ENCODE data around the gene F13A1. TPM values are rescaled to one million over a fixed set of nuclear protein-coding genes. Genes with fewer than 3 reads are reported as not detected.

The F13A1 gene
- total RNA-seq, 2 donors from 2014 or later: not detected

- Mint-ChIP-seq H3K36me3 (no peaks in the 10 kb centered on the region), H3K9me3 (no peaks in the 10 kb centered on the region), H3K27me3 (peaks cover 23 to 81% of the 10 kb centered on the region in 2 donors), H3K4me3 (no peak overlapping the region), H3K4me1 (ENCODE audit: low read depth in 2 of 2) (no peaks in the 10 kb centered on the region), H3K27ac (no peak overlapping the region)
- no peak for DNase-seq (ENCODE audit: low spot score)
- ATAC-seq: no peak
These were observed 73.9 kb downstream of the F13A1 start for GRCh38 chr6:6246544-6246943.

GRCh38 chr6:6244624-6245023 lies 75.8 kb downstream of the F13A1 start:
- Mint-ChIP-seq H3K9me3 (no peaks in the 10 kb centered on the region), H3K27me3 (peaks cover 16 to 68% of the 10 kb centered on the region in 2 donors), H3K36me3 (no peaks in the 10 kb centered on the region), H3K4me1 (ENCODE audit: low read depth in 2 of 2) (no peaks in the 10 kb centered on the region), H3K27ac (no peak overlapping the region), H3K4me3 (no peak overlapping the region)
- DNase-seq (ENCODE audit: low spot score) (no peak), ATAC-seq (no peak)

- Mint-ChIP-seq H3K4me3 (no peak overlapping the region), H3K27me3 (peaks cover 13 to 68% of the 10 kb centered on the region in 2 donors), H3K36me3 (no peaks in the 10 kb centered on the region), H3K27ac (no peak overlapping the region), H3K4me1 (ENCODE audit: low read depth in 2 of 2) (no peaks in the 10 kb centered on the region), H3K9me3 (no peaks in the 10 kb centered on the region)
- ATAC-seq: no peak
- DNase-seq (ENCODE audit: low spot score): no peak
These were observed 76.6 kb downstream of the F13A1 start for GRCh38 chr6:6243846-6244245.

GRCh38 chr6:6239598-6240581 lies 80.6 kb downstream of the F13A1 start:
- H3K4me1 Mint-ChIP-seq (ENCODE audit: low read depth in 2 of 2): no peaks in the 10 kb centered on the region
- H3K4me3 Mint-ChIP-seq: no peak overlapping the region
- ATAC-seq: no peak
- no peaks in the 10 kb centered on the region for H3K36me3 Mint-ChIP-seq
- peaks cover 15 to 61% of the 10 kb centered on the region in 2 donors for H3K27me3 Mint-ChIP-seq
- no peaks in the 10 kb centered on the region for H3K9me3 Mint-ChIP-seq
- no peak for DNase-seq (ENCODE audit: low spot score)
- no peak overlapping the region for H3K27ac Mint-ChIP-seq

- no peak for DNase-seq (ENCODE audit: low spot score)
- ATAC-seq: no peak
- Mint-ChIP-seq H3K4me1 (ENCODE audit: low read depth in 2 of 2) (no peaks in the 10 kb centered on the region), H3K27me3 (peaks cover 21 to 56% of the 10 kb centered on the region in 2 donors), H3K4me3 (no peak overlapping the region), H3K9me3 (no peaks in the 10 kb centered on the region), H3K36me3 (no peaks in the 10 kb centered on the region), H3K27ac (no peak overlapping the region)
These were observed 83.6 kb downstream of the F13A1 start for GRCh38 chr6:6236730-6237469.

- Mint-ChIP-seq H3K9me3 (no peaks in the 10 kb centered on the region), H3K4me1 (ENCODE audit: low read depth in 2 of 2) (no peaks in the 10 kb centered on the region), H3K27ac (no peak overlapping the region), H3K36me3 (no peaks in the 10 kb centered on the region), H3K27me3 (peaks cover 30 to 66% of the 10 kb centered on the region in 2 donors), H3K4me3 (no peak overlapping the region)
- ATAC-seq (no peak), DNase-seq (ENCODE audit: low spot score) (no peak)
These were observed 84.7 kb downstream of the F13A1 start for GRCh38 chr6:6235786-6236185.

GRCh38 chr6:6234963-6235362 lies 85.5 kb downstream of the F13A1 start:
- H3K36me3 Mint-ChIP-seq: no peaks in the 10 kb centered on the region
- no peak overlapping the region for H3K27ac Mint-ChIP-seq
- ATAC-seq (no peak), DNase-seq (ENCODE audit: low spot score) (no peak)
- H3K27me3 Mint-ChIP-seq: peaks cover 33 to 68% of the 10 kb centered on the region in 2 donors
- H3K4me1 Mint-ChIP-seq (ENCODE audit: low read depth in 2 of 2): no peaks in the 10 kb centered on the region
- no peaks in the 10 kb centered on the region for H3K9me3 Mint-ChIP-seq
- H3K4me3 Mint-ChIP-seq: no peak overlapping the region

- no peak for ATAC-seq
- H3K4me1 Mint-ChIP-seq (ENCODE audit: low read depth in 2 of 2): no peaks in the 10 kb centered on the region
- no peak overlapping the region for H3K27ac Mint-ChIP-seq
- DNase-seq (ENCODE audit: low spot score): no peak
- H3K9me3 Mint-ChIP-seq: no peaks in the 10 kb centered on the region
- no peaks in the 10 kb centered on the region for H3K36me3 Mint-ChIP-seq
- no peak overlapping the region for H3K4me3 Mint-ChIP-seq
- peaks cover 28 to 61% of the 10 kb centered on the region in 2 donors for H3K27me3 Mint-ChIP-seq
These were observed 90.2 kb downstream of the F13A1 start for GRCh38 chr6:6230286-6230685.

- Mint-ChIP-seq H3K9me3 (no peaks in the 10 kb centered on the region), H3K27me3 (peaks cover 30 to 61% of the 10 kb centered on the region in 2 donors), H3K36me3 (no peaks in the 10 kb centered on the region), H3K4me3 (no peak overlapping the region), H3K27ac (no peak overlapping the region), H3K4me1 (ENCODE audit: low read depth in 2 of 2) (no peaks in the 10 kb centered on the region)
- ATAC-seq (no peak), DNase-seq (ENCODE audit: low spot score) (no peak)
These were observed 92.6 kb downstream of the F13A1 start for GRCh38 chr6:6227896-6228295.

- DNase-seq (ENCODE audit: low spot score) (no peak), ATAC-seq (no peak)
- Mint-ChIP-seq H3K9me3 (no peaks in the 10 kb centered on the region), H3K4me1 (ENCODE audit: low read depth in 2 of 2) (no peaks in the 10 kb centered on the region), H3K4me3 (no peak overlapping the region), H3K36me3 (no peaks in the 10 kb centered on the region), H3K27ac (no peak overlapping the region), H3K27me3 (peaks cover 24 to 49% of the 10 kb centered on the region in 2 donors)
These were observed 94.5 kb downstream of the F13A1 start for GRCh38 chr6:6225885-6226529.

- Mint-ChIP-seq H3K4me3 (no peak overlapping the region), H3K27ac (no peak overlapping the region), H3K27me3 (peaks cover 19 to 55% of the 10 kb centered on the region in 2 donors), H3K4me1 (ENCODE audit: low read depth in 2 of 2) (no peaks in the 10 kb centered on the region), H3K36me3 (no peaks in the 10 kb centered on the region), H3K9me3 (no peaks in the 10 kb centered on the region)
- DNase-seq (ENCODE audit: low spot score) (no peak), ATAC-seq (no peak)
These were observed 95.5 kb downstream of the F13A1 start for GRCh38 chr6:6224933-6225486.

GRCh38 chr6:6221787-6222535 lies 98.5 kb downstream of the F13A1 start:
- Mint-ChIP-seq H3K36me3 (no peaks in the 10 kb centered on the region), H3K9me3 (no peaks in the 10 kb centered on the region), H3K27me3 (peaks cover 13 to 44% of the 10 kb centered on the region in 2 donors), H3K27ac (no peak overlapping the region), H3K4me1 (ENCODE audit: low read depth in 2 of 2) (no peaks in the 10 kb centered on the region), H3K4me3 (no peak overlapping the region)
- no peak for ATAC-seq
- DNase-seq (ENCODE audit: low spot score): no peak

GRCh38 chr6:6220718-6221117 lies 99.7 kb downstream of the F13A1 start:
- no peak overlapping the region for H3K27ac Mint-ChIP-seq
- H3K27me3 Mint-ChIP-seq: peaks cover 13 to 37% of the 10 kb centered on the region in 2 donors

More at GRCh38 chr6:6220718-6221117, 99.7 kb downstream of the F13A1 start:
- Mint-ChIP-seq H3K36me3 (no peaks in the 10 kb centered on the region), H3K4me3 (no peak overlapping the region), H3K9me3 (no peaks in the 10 kb centered on the region), H3K4me1 (ENCODE audit: low read depth in 2 of 2) (no peaks in the 10 kb centered on the region)
- no peak for DNase-seq (ENCODE audit: low spot score)
- ATAC-seq: no peak
